Stomach (tissue), 4 donors: ENCODE measurements around the gene SPECC1.

Experiments
- EP300 ChIP-seq: sonication (generic); formaldehyde crosslinking; IDR thresholded peaks from one replicate; pipeline ENCODE4 v1.6.1; 2017; ENCODE audit warnings: antibody characterized with exemption
- TF ChIP-seq, protein P1 (sequence below), 7 experiments: fragments of 450-650 bp in 4 of 7; fragments of 200-600 bp in 3 of 7; sonication (generic) in 3 of 7; IDR thresholded peaks; one replicate each; pipeline ENCODE4 v1.5.1; 2016 to 2019; ENCODE audit warnings: antibody characterized with exemption in 7 of 7, control low read depth in 2 of 7, mild to moderate bottlenecking in 1 of 7

- TF ChIP-seq, protein P1, sequence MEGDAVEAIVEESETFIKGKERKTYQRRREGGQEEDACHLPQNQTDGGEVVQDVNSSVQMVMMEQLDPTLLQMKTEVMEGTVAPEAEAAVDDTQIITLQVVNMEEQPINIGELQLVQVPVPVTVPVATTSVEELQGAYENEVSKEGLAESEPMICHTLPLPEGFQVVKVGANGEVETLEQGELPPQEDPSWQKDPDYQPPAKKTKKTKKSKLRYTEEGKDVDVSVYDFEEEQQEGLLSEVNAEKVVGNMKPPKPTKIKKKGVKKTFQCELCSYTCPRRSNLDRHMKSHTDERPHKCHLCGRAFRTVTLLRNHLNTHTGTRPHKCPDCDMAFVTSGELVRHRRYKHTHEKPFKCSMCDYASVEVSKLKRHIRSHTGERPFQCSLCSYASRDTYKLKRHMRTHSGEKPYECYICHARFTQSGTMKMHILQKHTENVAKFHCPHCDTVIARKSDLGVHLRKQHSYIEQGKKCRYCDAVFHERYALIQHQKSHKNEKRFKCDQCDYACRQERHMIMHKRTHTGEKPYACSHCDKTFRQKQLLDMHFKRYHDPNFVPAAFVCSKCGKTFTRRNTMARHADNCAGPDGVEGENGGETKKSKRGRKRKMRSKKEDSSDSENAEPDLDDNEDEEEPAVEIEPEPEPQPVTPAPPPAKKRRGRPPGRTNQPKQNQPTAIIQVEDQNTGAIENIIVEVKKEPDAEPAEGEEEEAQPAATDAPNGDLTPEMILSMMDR (IDR thresholded peaks at IDR 0.05), result no peak
- no peak for TF ChIP-seq EP300
These were observed 80.8 kb downstream of the SPECC1 start for GRCh38 chr17:20089756-20090547.
